Coronary artery (tissue), 2 donors: ENCODE results near the gene PCDHB6.
"Not testable (repeated sequence)": the region's sequence is repeated elsewhere in the genome, so short reads cannot be mapped to it uniquely, and the experiment has no call there.

Experiments
- DNase-seq: peaks from one replicate; pipeline ENCODE4 v3.0.0-alpha.2; 2017; ENCODE audit warnings: low spot score
- H3K27ac ChIP-seq, 2 donors: fragments of 200-600 bp; sonication (generic); one replicate each; pipeline ENCODE4 v1.5.1; 2016 to 2019
- H3K4me3 ChIP-seq: fragments of 200-600 bp; sonication (generic); 2 replicates; pipeline ENCODE4 v1.5.1; 2016; ENCODE audit warnings: mild to moderate bottlenecking, moderate library complexity
- CTCF ChIP-seq: fragments of 200-600 bp; sonication (generic); IDR thresholded peaks from one replicate; pipeline ENCODE4 v1.5.1; 2019; ENCODE audit warnings: antibody characterized with exemption

Gene PCDHB6

DNA sequence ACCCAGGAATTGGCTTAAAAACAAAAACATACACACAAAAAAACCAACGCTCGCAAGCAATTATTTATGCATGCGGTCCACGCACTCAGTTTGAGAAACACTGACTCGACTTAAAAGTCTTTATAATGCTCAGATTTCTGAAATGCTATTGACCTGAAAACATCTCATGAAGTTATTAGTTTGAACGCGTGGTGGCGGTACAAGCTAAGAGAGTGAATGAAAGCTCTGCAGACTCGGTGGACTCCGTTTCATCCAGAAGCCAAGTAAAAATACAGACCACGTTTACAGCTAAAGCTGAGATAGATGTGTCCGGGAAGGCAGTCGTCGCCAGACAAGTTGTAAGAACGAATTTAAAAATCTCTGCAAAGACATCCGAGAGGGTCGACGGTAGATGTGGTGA is at the start of gene PCDHB6:
Gene PCDHB6, plus strand, starts transcription at position 246 of the 400 bp plus-strand sequence. CDS start 201 bp downstream, outside the sequence.
- peak within 1 kb of the TSS; percentile 54 for H3K4me3 ChIP-seq
- TF ChIP-seq CTCF: no peak
- no peak within 1 kb of the TSS for H3K27ac ChIP-seq
- DNase-seq: no peak

GRCh38 chr5:141100243-141100805 is 49.5 kb upstream of the PCDHB6 start, which contains the start of gene PCDHB3:
Gene PCDHB3 (plus strand): TSS chr5:141100473. CDS start chr5:141100650, 177 bp downstream.
- no peak within 1 kb of the TSS for H3K27ac ChIP-seq
- no peak for DNase-seq
- peak within 1 kb of the TSS; percentile 34 for H3K4me3 ChIP-seq
- no peak for TF ChIP-seq CTCF

- Histone ChIP-seq H3K4me3 (peak overlapping the region; percentile 34), H3K27ac (no peak overlapping the region)
- TF ChIP-seq CTCF: no peak
- DNase-seq: no peak
These were observed 48.8 kb upstream of the PCDHB6 start for GRCh38 chr5:141101059-141101458.

GRCh38 chr5:141102070-141102469 is 47.8 kb upstream of the PCDHB6 start:
- H3K27ac ChIP-seq, DNase-seq, H3K4me3 ChIP-seq: not testable (repeated sequence)

DNA sequence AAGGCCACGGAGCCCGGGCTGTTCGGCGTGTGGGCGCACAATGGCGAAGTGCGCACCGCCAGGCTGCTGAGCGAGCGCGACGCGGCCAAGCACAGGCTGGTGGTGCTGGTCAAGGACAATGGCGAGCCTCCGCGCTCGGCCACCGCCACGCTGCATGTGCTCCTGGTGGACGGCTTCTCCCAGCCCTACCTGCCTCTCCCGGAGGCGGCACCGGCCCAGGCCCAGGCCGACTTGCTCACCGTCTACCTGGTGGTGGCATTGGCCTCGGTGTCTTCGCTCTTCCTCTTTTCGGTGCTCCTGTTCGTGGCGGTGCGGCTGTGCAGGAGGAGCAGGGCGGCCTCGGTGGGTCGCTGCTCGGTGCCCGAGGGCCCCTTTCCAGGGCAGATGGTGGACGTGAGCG is 47.4 kb upstream of the PCDHB6 start:
- not testable (repeated sequence) for H3K4me3 ChIP-seq, H3K27ac ChIP-seq, DNase-seq

DNA sequence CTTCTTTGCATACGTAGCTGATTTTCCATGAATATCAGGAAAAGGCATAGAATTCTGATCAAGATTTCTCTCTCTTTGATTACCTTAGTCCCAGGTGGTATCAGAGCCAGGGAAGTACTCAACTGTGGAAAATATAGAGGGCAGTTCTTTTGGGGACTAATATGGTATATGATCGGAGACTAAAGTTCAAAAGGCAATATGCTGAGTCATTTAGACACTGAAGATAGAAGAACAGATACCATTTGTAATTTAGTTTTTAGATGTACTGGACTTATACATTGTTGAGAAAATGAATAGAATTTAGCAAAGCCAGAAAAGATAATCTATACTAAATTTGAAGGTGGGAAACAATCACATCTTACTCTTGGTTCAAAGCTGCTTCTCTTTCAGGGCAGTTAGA is 44.5 kb upstream of the PCDHB6 start:
- no peak for DNase-seq

GRCh38 chr5:141119250-141119649 is 30.6 kb upstream of the PCDHB6 start:
- no peak for TF ChIP-seq CTCF
- no peak for DNase-seq
- no peak overlapping the region for H3K27ac ChIP-seq
- no peak overlapping the region for H3K4me3 ChIP-seq

More for the DNA sequence above, 44.5 kb upstream of the PCDHB6 start:
- TF ChIP-seq CTCF: no peak
- Histone ChIP-seq H3K4me3 (no peak overlapping the region), H3K27ac (no peak overlapping the region)

DNA sequence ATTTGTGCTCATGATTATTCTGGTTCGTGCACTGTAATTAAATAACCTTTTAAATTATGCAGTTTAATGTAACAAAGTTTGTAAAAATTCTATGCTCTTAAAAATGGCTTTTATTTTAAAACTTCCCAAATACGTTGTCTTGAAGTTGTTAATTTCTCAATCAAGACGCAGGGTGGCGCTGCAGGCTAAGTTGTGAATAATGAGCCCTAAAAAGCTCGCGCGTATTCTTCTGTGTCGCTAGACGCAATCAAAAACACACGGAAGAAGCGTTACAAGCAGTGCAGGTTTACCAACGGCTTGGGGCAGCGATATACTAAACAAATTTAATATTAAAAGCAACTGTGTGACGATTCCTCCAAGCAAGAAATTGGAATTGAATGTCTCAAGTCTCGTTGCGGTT is 28.3 kb upstream of the PCDHB6 start, which contains the start of gene PCDHB4:
Gene PCDHB4, plus strand, starts transcription at position 256 of the 400 bp plus-strand sequence. CDS start 181 bp downstream, outside the sequence.
- no peak for TF ChIP-seq CTCF
- peak within 1 kb of the TSS; percentile 37 for H3K4me3 ChIP-seq
- no peak within 1 kb of the TSS for H3K27ac ChIP-seq
- DNase-seq: no peak
